ENCODE measurements around the gene FAM120B. TPM values are rescaled to one million over a fixed set of nuclear protein-coding genes. Genes with fewer than 3 reads are reported as not detected.

FAM120B gene
- total RNA-seq, 1 experiment from 2014 or later: 25.2 TPM

DNA sequence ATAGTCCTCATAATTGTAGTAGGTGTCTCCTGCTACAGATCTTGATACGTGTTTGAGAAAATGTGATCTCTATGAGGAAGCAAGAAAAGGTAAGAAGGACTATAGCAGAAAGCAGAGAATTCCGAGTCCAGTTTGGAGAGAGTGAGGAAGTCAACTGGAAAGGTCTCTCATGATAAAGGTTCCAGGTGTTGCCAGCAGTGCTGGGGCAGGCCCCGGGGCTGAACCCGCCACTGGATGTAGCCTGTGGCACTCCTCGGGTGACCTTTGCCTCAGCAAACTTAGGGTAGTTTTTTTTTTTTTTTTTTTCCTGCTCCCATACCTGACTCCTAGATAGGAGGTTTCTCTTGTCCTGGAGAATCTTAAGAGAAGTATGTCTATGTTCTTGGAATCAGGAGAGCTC lies 62.8 kb downstream of the FAM120B start:
- Histone ChIP-seq H3K4me1 (ENCODE audit: control insufficient read depth in 1 of 2, insufficient read depth in 2 of 2, low read length in 2 of 2) (peaks cover 0 to 9% of the 10 kb centered on the region in 2 experiments; a peak in 2 of 4 replicates), H3K36me3 (ENCODE audit: control insufficient read depth in 1 of 2, insufficient read depth in 2 of 2, low read length in 2 of 2) (peaks cover 0 to under 1% of the 10 kb centered on the region in 2 experiments; a peak in 1 of 4 replicates), H3K4me3 (replicated peaks in 1 of 2; ENCODE audit: low read depth in 1 of 2, low read length in 2 of 2) (no peak overlapping the region), H3K4me2 (ENCODE audit: low read length) (no peak overlapping the region), H2AFZ (ENCODE audit: low read depth, low read length, poor library complexity, severe bottlenecking) (no peak overlapping the region), H3K9me3 (ENCODE audit: control insufficient read depth in 1 of 2, insufficient read depth in 1 of 2, low read depth in 1 of 2, low read length in 2 of 2) (no peaks in the 10 kb centered on the region), H3K9me2 (ENCODE audit: insufficient read depth) (no peaks in the 10 kb centered on the region), H3K27me3 (ENCODE audit: insufficient read depth, low read length) (no peaks in the 10 kb centered on the region), H3K9ac (ENCODE audit: low read length) (no peak overlapping the region), H3K27ac (ENCODE audit: low read depth, low read length) (no peak overlapping the region), H3K79me2 (ENCODE audit: insufficient read depth, low read length) (no peaks in the 10 kb centered on the region), H4K20me1 (ENCODE audit: insufficient read depth) (no peaks in the 10 kb centered on the region)
- ATAC-seq (no peak), DNase-seq (ENCODE audit: low read depth, low spot score) (no peak)
- ChIA-PET RAD21 (ENCODE audit: low non-redundant PET in 1 of 2, low total read pairs in 2 of 2, uncharacterized antibody in 2 of 2, unreplicated experiment in 2 of 2) (no interaction called here), POLR2A (no interaction called here), CTCF (no interaction called here)
- BruUV-seq (replicated peaks): no TSS peak
- TF ChIP-seq TCF7L2 (IDR thresholded peaks at IDR 0.05; ENCODE audit: borderline replicate concordance, extremely low read depth, insufficient read depth, insufficient read length): no peak
- TF ChIP-seq, protein P1, sequence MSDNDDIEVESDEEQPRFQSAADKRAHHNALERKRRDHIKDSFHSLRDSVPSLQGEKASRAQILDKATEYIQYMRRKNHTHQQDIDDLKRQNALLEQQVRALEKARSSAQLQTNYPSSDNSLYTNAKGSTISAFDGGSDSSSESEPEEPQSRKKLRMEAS (IDR thresholded peaks at IDR 0.05): no peak
- intact Hi-C loops (cut with micrococcal nuclease): no loop called here

DNA sequence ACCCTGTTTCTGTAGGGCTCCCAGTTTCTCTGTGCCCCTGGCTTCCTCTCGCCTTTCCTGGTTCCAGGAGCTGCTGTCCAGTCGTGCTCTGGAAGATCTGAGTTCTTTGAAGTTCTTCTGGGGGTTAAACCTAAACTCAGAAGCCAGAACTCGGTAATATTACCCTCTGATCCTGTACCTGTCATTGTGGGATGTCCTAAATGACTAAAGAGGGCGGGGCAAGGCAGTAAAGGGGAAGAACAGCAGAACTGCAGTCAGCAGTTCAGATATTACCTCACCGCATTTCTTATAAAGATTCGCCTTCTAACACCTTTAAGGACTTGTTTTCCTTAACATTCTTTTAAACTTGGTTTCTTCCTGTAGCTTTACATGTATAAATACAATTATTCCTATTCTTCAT lies 63.9 kb downstream of the FAM120B start:
- intact Hi-C loops (cut with micrococcal nuclease): no loop called here
- no peak overlapping the region for H3K27ac ChIP-seq (ENCODE audit: low read depth, low read length)
- ChIA-PET POLR2A (no interaction called here), CTCF (no interaction called here), RAD21 (ENCODE audit: low non-redundant PET in 1 of 2, low total read pairs in 2 of 2, uncharacterized antibody in 2 of 2, unreplicated experiment in 2 of 2) (no interaction called here)
- H4K20me1 ChIP-seq (ENCODE audit: insufficient read depth): no peaks in the 10 kb centered on the region
- H3K4me2 ChIP-seq (ENCODE audit: low read length): no peak overlapping the region
- DNase-seq (ENCODE audit: low read depth, low spot score) (no peak), ATAC-seq (no peak)
- no peaks in the 10 kb centered on the region for H3K27me3 ChIP-seq (ENCODE audit: insufficient read depth, low read length)
- H3K4me1 ChIP-seq (ENCODE audit: control insufficient read depth in 1 of 2, insufficient read depth in 2 of 2, low read length in 2 of 2): peaks cover 0 to 9% of the 10 kb centered on the region in 2 experiments; a peak in 2 of 4 replicates
- H3K36me3 ChIP-seq (ENCODE audit: control insufficient read depth in 1 of 2, insufficient read depth in 2 of 2, low read length in 2 of 2): peaks cover 0 to 4% of the 10 kb centered on the region in 2 experiments; a peak in 1 of 4 replicates
- no peaks in the 10 kb centered on the region for H3K9me3 ChIP-seq (ENCODE audit: control insufficient read depth in 1 of 2, insufficient read depth in 1 of 2, low read depth in 1 of 2, low read length in 2 of 2)
- no peak overlapping the region for H3K9ac ChIP-seq (ENCODE audit: low read length)
- no TSS peak for BruUV-seq (replicated peaks)
- TF ChIP-seq ZFX (IDR thresholded peaks at IDR 0.05): no peak
- TF ChIP-seq ELF1 (IDR thresholded peaks at IDR 0.05; ENCODE audit: borderline replicate concordance, low read depth): no peak
- no peak for TF ChIP-seq CEBPB (IDR thresholded peaks at IDR 0.05; ENCODE audit: low read depth)
- TF ChIP-seq, protein P2, sequence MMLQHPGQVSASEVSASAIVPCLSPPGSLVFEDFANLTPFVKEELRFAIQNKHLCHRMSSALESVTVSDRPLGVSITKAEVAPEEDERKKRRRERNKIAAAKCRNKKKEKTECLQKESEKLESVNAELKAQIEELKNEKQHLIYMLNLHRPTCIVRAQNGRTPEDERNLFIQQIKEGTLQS (IDR thresholded peaks at IDR 0.05): no peak
- TF ChIP-seq, protein P3, sequence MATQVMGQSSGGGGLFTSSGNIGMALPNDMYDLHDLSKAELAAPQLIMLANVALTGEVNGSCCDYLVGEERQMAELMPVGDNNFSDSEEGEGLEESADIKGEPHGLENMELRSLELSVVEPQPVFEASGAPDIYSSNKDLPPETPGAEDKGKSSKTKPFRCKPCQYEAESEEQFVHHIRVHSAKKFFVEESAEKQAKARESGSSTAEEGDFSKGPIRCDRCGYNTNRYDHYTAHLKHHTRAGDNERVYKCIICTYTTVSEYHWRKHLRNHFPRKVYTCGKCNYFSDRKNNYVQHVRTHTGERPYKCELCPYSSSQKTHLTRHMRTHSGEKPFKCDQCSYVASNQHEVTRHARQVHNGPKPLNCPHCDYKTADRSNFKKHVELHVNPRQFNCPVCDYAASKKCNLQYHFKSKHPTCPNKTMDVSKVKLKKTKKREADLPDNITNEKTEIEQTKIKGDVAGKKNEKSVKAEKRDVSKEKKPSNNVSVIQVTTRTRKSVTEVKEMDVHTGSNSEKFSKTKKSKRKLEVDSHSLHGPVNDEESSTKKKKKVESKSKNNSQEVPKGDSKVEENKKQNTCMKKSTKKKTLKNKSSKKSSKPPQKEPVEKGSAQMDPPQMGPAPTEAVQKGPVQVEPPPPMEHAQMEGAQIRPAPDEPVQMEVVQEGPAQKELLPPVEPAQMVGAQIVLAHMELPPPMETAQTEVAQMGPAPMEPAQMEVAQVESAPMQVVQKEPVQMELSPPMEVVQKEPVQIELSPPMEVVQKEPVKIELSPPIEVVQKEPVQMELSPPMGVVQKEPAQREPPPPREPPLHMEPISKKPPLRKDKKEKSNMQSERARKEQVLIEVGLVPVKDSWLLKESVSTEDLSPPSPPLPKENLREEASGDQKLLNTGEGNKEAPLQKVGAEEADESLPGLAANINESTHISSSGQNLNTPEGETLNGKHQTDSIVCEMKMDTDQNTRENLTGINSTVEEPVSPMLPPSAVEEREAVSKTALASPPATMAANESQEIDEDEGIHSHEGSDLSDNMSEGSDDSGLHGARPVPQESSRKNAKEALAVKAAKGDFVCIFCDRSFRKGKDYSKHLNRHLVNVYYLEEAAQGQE (IDR thresholded peaks at IDR 0.05; ENCODE audit: low read depth): no peak
- no peak for TF ChIP-seq SP1 (IDR thresholded peaks at IDR 0.05; ENCODE audit: low read depth)
- no peak for TF ChIP-seq EZH2 (IDR thresholded peaks at IDR 0.05)
- no peak for TF ChIP-seq SRF (IDR thresholded peaks at IDR 0.05; ENCODE audit: low read depth)
- no peak for TF ChIP-seq JUND (IDR thresholded peaks at IDR 0.05)
- TF ChIP-seq, protein P1 (IDR thresholded peaks at IDR 0.05): no peak
- no peak for TF ChIP-seq POLR2A (IDR thresholded peaks at IDR 0.05; ENCODE audit: borderline replicate concordance, extremely low read depth, insufficient read depth, insufficient read length)
- TF ChIP-seq RAD21 (IDR thresholded peaks at IDR 0.05; ENCODE audit: low read depth): no peak
- no peak for TF ChIP-seq YY1 (IDR thresholded peaks at IDR 0.05; ENCODE audit: extremely low read depth, insufficient replicate concordance, low read depth, low read length)
- TF ChIP-seq ZNF274 (IDR thresholded peaks at IDR 0.05; ENCODE audit: low read depth, low read length): no peak
- TF ChIP-seq SIN3A (IDR thresholded peaks at IDR 0.05; ENCODE audit: low read depth): no peak
- no peak for TF ChIP-seq POLR2AphosphoS5 (IDR thresholded peaks at IDR 0.05; ENCODE audit: low read depth, low read length)
- no peak overlapping the region for H2AFZ ChIP-seq (ENCODE audit: low read depth, low read length, poor library complexity, severe bottlenecking)
- H3K9me2 ChIP-seq (ENCODE audit: insufficient read depth): no peaks in the 10 kb centered on the region
- no peak overlapping the region for H3K4me3 ChIP-seq (replicated peaks in 1 of 2; ENCODE audit: low read depth in 1 of 2, low read length in 2 of 2)
- H3K79me2 ChIP-seq (ENCODE audit: insufficient read depth, low read length): no peaks in the 10 kb centered on the region

All from HCT116 (cell line).